Testis (tissue), 2 donors: ENCODE data around the gene AGBL4.

ENCODE experiments used
- CTCF ChIP-seq, 3 experiments: fragments of 450-650 bp in 2 of 3; fragments of 200-600 bp in 1 of 3; sonication (generic) in 1 of 3; IDR thresholded peaks; one replicate each; pipeline ENCODE4 v1.5.1; 2016 to 2019; ENCODE audit warnings: antibody characterized with exemption in 3 of 3, mild to moderate bottlenecking in 2 of 3, moderate library complexity in 1 of 3
- POLR2A ChIP-seq: fragments of 450-650 bp; IDR thresholded peaks from one replicate; pipeline ENCODE4 v1.6.1; 2017; ENCODE audit warnings: antibody characterized with exemption, mild to moderate bottlenecking, moderate library complexity

- TF ChIP-seq CTCF (IDR thresholded peaks at IDR 0.05): no peak
- no peak for TF ChIP-seq POLR2A
Observed at GRCh38 chr1:49185450-49185980, 838.2 kb downstream of the AGBL4 start.
